Activated naive CD8-positive, alpha-beta T cell (primary cell): ENCODE data around the gene HDC.

Experiments used
- H3K27ac Mint-ChIP-seq: one replicate; pipeline ENCODE4 v1.8.0; 2021; ENCODE audit warnings: mixed read lengths
- H3K27me3 Mint-ChIP-seq: one replicate; pipeline ENCODE4 v1.8.0; 2021; ENCODE audit warnings: mixed read lengths
- H3K36me3 Mint-ChIP-seq: one replicate; pipeline ENCODE4 v1.8.0; 2021; ENCODE audit warnings: mixed read lengths
- H3K4me1 Mint-ChIP-seq: one replicate; pipeline ENCODE4 v1.8.0; 2021; ENCODE audit warnings: low read depth, mixed read lengths
- H3K4me3 Mint-ChIP-seq: one replicate; pipeline ENCODE4 v1.8.0; 2021; ENCODE audit warnings: mild to moderate bottlenecking, mixed read lengths
- H3K9me3 Mint-ChIP-seq: one replicate; pipeline ENCODE4 v1.8.0; 2021; ENCODE audit warnings: low read depth, mixed read lengths

HDC gene

GRCh38 chr15:50222181-50222580, 43.3 kb downstream of the HDC start:
- Mint-ChIP-seq H3K27me3 (no peaks in the 10 kb centered on the region), H3K4me3 (no peak overlapping the region), H3K4me1 (no peaks in the 10 kb centered on the region), H3K27ac (no peak overlapping the region), H3K9me3 (no peaks in the 10 kb centered on the region), H3K36me3 (no peaks in the 10 kb centered on the region)

DNA sequence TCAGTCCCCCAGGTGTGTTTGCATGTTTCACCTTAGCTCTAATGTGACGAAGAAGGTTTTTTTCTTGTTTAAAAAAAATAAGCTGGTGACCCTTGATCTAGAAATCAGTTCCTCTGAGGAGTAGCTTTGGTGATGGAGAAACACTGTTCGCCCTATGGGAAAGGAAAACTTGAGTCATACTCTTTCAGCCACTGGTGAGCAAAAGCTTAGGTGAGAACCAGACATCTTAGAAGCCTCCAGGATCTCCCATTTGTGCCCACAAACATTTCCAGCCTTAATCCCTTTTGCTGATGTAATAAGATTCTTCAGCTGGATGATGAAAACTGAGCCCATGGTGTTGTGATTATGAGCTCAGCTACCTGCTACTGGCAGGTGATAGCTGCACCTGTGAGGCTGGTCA, 45.7 kb downstream of the HDC start:
- H3K27me3 Mint-ChIP-seq = peaks cover 6% of the 10 kb centered on the region
- H3K36me3 Mint-ChIP-seq = no peaks in the 10 kb centered on the region
- no peaks in the 10 kb centered on the region for H3K4me1 Mint-ChIP-seq
- no peak overlapping the region for H3K27ac Mint-ChIP-seq
- no peak overlapping the region for H3K4me3 Mint-ChIP-seq
- H3K9me3 Mint-ChIP-seq = no peaks in the 10 kb centered on the region

DNA sequence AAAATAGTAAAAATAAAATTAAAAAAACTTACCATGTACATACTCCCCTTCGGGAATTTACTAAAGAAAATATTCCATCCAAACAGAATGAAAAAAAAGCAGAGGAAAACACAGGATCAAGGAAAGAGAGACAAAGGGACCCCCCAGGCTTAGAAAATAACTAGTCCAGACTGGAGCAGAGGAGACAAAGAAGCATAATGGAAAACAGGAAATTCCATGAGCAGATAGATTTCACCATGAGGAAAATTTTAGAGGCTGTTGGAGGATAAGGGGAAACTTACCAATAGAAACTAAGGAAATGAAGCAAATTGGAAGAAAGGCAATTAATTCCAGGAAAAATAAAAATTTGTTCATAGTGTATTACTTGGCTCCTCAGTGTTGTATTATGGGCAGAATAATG, 46.8 kb downstream of the HDC start:
- no peaks in the 10 kb centered on the region for H3K9me3 Mint-ChIP-seq
- H3K27ac Mint-ChIP-seq = no peak overlapping the region
- H3K4me1 Mint-ChIP-seq = no peaks in the 10 kb centered on the region
- H3K36me3 Mint-ChIP-seq = no peaks in the 10 kb centered on the region
- peaks cover 6% of the 10 kb centered on the region for H3K27me3 Mint-ChIP-seq
- H3K4me3 Mint-ChIP-seq = no peak overlapping the region

- H3K27ac Mint-ChIP-seq = no peak overlapping the region
- no peak overlapping the region for H3K4me3 Mint-ChIP-seq
- H3K9me3 Mint-ChIP-seq = no peaks in the 10 kb centered on the region
- no peaks in the 10 kb centered on the region for H3K36me3 Mint-ChIP-seq
- H3K27me3 Mint-ChIP-seq = peaks cover 6% of the 10 kb centered on the region
- no peaks in the 10 kb centered on the region for H3K4me1 Mint-ChIP-seq
Measured at GRCh38 chr15:50218291-50218690, 47.2 kb downstream of the HDC start.

- peaks cover 13% of the 10 kb centered on the region for H3K9me3 Mint-ChIP-seq
- H3K27ac Mint-ChIP-seq = no peak overlapping the region
- peaks cover 13% of the 10 kb centered on the region for H3K36me3 Mint-ChIP-seq
- H3K4me3 Mint-ChIP-seq = no peak overlapping the region
- peaks cover 19% of the 10 kb centered on the region for H3K27me3 Mint-ChIP-seq
- H3K4me1 Mint-ChIP-seq = no peaks in the 10 kb centered on the region
Measured at GRCh38 chr15:50210462-50211157, 54.9 kb downstream of the HDC start.

GRCh38 chr15:50209809-50210208, 55.7 kb downstream of the HDC start:
- Mint-ChIP-seq H3K27me3 (peaks cover 19% of the 10 kb centered on the region), H3K36me3 (peaks cover 13% of the 10 kb centered on the region), H3K9me3 (peaks cover 13% of the 10 kb centered on the region), H3K27ac (no peak overlapping the region), H3K4me1 (no peaks in the 10 kb centered on the region), H3K4me3 (no peak overlapping the region)

- Mint-ChIP-seq H3K9me3 (no peaks in the 10 kb centered on the region), H3K36me3 (peaks cover 6% of the 10 kb centered on the region), H3K27me3 (peaks cover 11% of the 10 kb centered on the region), H3K4me3 (no peak overlapping the region), H3K27ac (no peak overlapping the region), H3K4me1 (no peaks in the 10 kb centered on the region)
Measured at GRCh38 chr15:50206020-50206419, 59.5 kb downstream of the HDC start.

- Mint-ChIP-seq H3K9me3 (no peaks in the 10 kb centered on the region), H3K36me3 (no peaks in the 10 kb centered on the region), H3K4me1 (no peaks in the 10 kb centered on the region), H3K27me3 (peaks cover 4% of the 10 kb centered on the region), H3K4me3 (no peak overlapping the region), H3K27ac (no peak overlapping the region)
Measured at GRCh38 chr15:50202003-50202402, 63.5 kb downstream of the HDC start.

DNA sequence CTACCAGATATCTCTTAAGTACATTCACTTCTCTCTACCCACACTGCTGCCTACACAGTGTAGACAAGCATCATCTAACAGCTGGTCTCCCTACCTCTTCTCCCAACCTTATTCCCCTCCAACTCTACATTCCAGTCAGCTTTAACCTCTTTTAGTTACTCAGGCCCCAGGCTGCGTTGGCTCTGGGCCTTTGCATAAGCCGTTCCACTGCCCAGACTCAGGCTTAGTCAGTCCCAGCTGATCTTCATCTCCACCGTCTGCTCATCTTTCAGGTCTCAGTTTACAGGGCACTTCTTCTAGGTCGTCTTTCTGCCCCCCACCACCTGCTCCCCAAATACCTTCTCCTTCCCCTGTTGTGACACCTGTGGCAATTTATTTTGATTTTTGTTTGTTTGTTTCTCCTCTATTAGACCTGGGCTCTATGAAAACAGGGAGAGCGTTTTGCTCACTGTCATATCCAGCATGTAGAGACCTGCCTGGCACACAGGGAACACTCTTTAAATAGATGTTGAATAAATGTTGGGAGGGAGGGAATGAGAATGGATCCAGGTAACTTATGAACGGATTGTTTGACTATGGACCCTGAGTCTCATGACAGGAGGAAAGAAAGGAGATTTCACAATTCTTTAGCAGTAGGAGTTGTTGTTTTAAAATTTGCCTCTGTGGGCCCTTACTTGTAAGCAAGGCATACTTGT, 72.5 kb downstream of the HDC start:
- H3K4me3 Mint-ChIP-seq = no peak overlapping the region
- H3K36me3 Mint-ChIP-seq = no peaks in the 10 kb centered on the region
- H3K4me1 Mint-ChIP-seq = no peaks in the 10 kb centered on the region
- H3K27ac Mint-ChIP-seq = no peak overlapping the region
- H3K9me3 Mint-ChIP-seq = no peaks in the 10 kb centered on the region
- no peaks in the 10 kb centered on the region for H3K27me3 Mint-ChIP-seq

DNA sequence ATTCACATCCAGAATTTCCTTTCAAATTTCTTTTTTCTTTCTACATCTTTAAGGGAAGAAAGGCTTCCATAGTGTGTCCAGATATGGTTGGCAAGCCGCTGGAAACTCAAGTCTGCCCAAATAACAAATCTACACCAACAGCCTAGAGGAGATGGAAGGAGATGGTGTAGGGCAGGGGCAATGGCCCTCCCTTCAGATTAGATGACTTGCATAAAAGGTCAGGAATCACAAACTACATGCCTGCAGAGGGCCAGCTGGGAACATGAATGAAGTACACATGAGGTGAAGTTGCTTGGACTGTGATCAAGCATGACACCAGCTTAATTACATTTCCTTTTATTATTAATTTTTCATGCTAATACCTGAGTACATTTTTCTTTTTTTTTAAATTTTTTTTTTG, 73.4 kb downstream of the HDC start:
- H3K4me3 Mint-ChIP-seq = no peak overlapping the region

More for the DNA sequence above, 73.4 kb downstream of the HDC start:
- Mint-ChIP-seq H3K36me3 (no peaks in the 10 kb centered on the region), H3K4me1 (no peaks in the 10 kb centered on the region), H3K27me3 (peaks cover 3% of the 10 kb centered on the region), H3K9me3 (no peaks in the 10 kb centered on the region), H3K27ac (no peak overlapping the region)
